Stimulated activated naive CD8-positive, alpha-beta T cell treated with anti-CD3 and anti-CD28 coated beads, Interleukin-15, Interleukin-2, amounts not matched to agents 100 U/mL and 50 U/mL, for 24 hours (primary cell): Measurements from ENCODE around the gene IL19.

Source experiments
- ATAC-seq: fragments of 150-1000 bp; cut with Tn5 transposase; one replicate; pipeline ENCODE4 v1.10.0; 2021
- DNase-seq: peaks from one replicate; pipeline ENCODE4 v3.0.0; 2021

The IL19 gene

GRCh38 chr1:206770531-206771337 is at the start of gene IL19:
Gene IL19, plus strand, starts transcription at chr1:206770773. Its CDS starts 65,890 bp downstream, at chr1:206836663.
- no peak for ATAC-seq
- DNase-seq, result no peak

GRCh38 chr1:206721454-206721853 is 49.1 kb upstream of the IL19 start:
- ATAC-seq (no peak), DNase-seq (no peak)

- DNase-seq (no peak), ATAC-seq (peak; percentile 13)
Observed at GRCh38 chr1:206722751-206723461, 47.7 kb upstream of the IL19 start.

- DNase-seq, result no peak
- ATAC-seq, result no peak
Observed at GRCh38 chr1:206723462-206723804, 47.1 kb upstream of the IL19 start.

GRCh38 chr1:206723805-206724472 is 46.6 kb upstream of the IL19 start:
- ATAC-seq, result no peak
- DNase-seq, result no peak

- peak; percentile 76 for DNase-seq
Observed at GRCh38 chr1:206725109-206725963, 45.2 kb upstream of the IL19 start.

GRCh38 chr1:206727981-206728696 is 42.4 kb upstream of the IL19 start:
- ATAC-seq (no peak), DNase-seq (no peak)

More at GRCh38 chr1:206725109-206725963, 45.2 kb upstream of the IL19 start:
- ATAC-seq, result no peak

GRCh38 chr1:206728697-206728987 is 41.9 kb upstream of the IL19 start:
- DNase-seq (no peak), ATAC-seq (no peak)

GRCh38 chr1:206729050-206729449 is 41.5 kb upstream of the IL19 start:
- ATAC-seq, result no peak
- DNase-seq, result no peak

- ATAC-seq (no peak), DNase-seq (no peak)
Observed at GRCh38 chr1:206729507-206729906, 41.1 kb upstream of the IL19 start.

- ATAC-seq (no peak), DNase-seq (no peak)
Observed at GRCh38 chr1:206732508-206732907, 38.1 kb upstream of the IL19 start.

GRCh38 chr1:206732992-206733391 is 37.6 kb upstream of the IL19 start:
- no peak for DNase-seq
- no peak for ATAC-seq

- DNase-seq (peak; percentile 91), ATAC-seq (no peak)
Observed at GRCh38 chr1:206734499-206735142, 36.0 kb upstream of the IL19 start.

- no peak for ATAC-seq
- no peak for DNase-seq
Observed at GRCh38 chr1:206735553-206736031, 35.0 kb upstream of the IL19 start.

- no peak for ATAC-seq
Observed at GRCh38 chr1:206736878-206737728, 33.5 kb upstream of the IL19 start.

GRCh38 chr1:206737729-206738201 is 32.8 kb upstream of the IL19 start:
- DNase-seq, result peak; percentile 45
- ATAC-seq, result peak; percentile 53

More at GRCh38 chr1:206736878-206737728, 33.5 kb upstream of the IL19 start:
- DNase-seq, result peak; percentile 31

- ATAC-seq (no peak), DNase-seq (no peak)
Observed at GRCh38 chr1:206738370-206739366, 31.9 kb upstream of the IL19 start.

GRCh38 chr1:206739411-206740076 is 31.0 kb upstream of the IL19 start:
- peak; percentile 77 for ATAC-seq
- peak; percentile 50 for DNase-seq
